Neural cell (in vitro differentiated cells): ENCODE results near the gene SLC7A6. TPM values are rescaled to one million over a fixed set of nuclear protein-coding genes. Genes with fewer than 3 reads are reported as not detected.

Experiments used
- H2AFZ ChIP-seq: fragments of 200-600, 300-800 bp; sonication (generic), shearing (Covaris generic); 2 replicates; pipeline ENCODE4 v1.6.0; 2014; ENCODE audit warnings: low read depth, mild to moderate bottlenecking, antibody characterized with exemption, low read length, moderate library complexity
- H3F3A ChIP-seq: fragments of 200-600 bp; shearing (Covaris generic); 2 replicates; pipeline ENCODE4 v1.6.1; 2016; ENCODE audit warnings: mild to moderate bottlenecking, moderate library complexity, mixed read lengths, antibody characterized with exemption, low read length; ENCODE audit not compliant: insufficient read depth, poor library complexity, severe bottlenecking
- H3K27ac ChIP-seq: fragments of 200-600, 300-800 bp; sonication (generic), shearing (Covaris generic); 2 replicates; pipeline ENCODE4 v1.5.1; 2014; ENCODE audit warnings: mild to moderate bottlenecking, low read length, moderate library complexity
- H3K27me3 ChIP-seq: fragments of 300-800, 200-600 bp; sonication (generic), shearing (Covaris generic); 2 replicates; pipeline ENCODE4 v1.6.0; 2014; ENCODE audit warnings: mild to moderate bottlenecking, low read depth, low read length, moderate library complexity; ENCODE audit not compliant: insufficient read depth
- H3K36me3 ChIP-seq: fragments of 300-800, 200-600 bp; sonication (generic), shearing (Covaris generic); 2 replicates; pipeline ENCODE4 v1.5.1; 2014; ENCODE audit warnings: mild to moderate bottlenecking, antibody characterized with exemption, low read length, moderate library complexity; ENCODE audit not compliant: insufficient read depth
- H3K4me2 ChIP-seq: fragments of 300-800, 200-600 bp; sonication (generic), shearing (Covaris generic); 2 replicates; pipeline ENCODE4 v1.6.0; 2014; ENCODE audit warnings: mild to moderate bottlenecking, low read length
- H3K4me3 ChIP-seq: fragments of 300-800, 200-600 bp; sonication (generic), shearing (Covaris generic); 2 replicates; pipeline ENCODE4 v1.5.1; 2014; ENCODE audit warnings: mild to moderate bottlenecking, low read length, moderate library complexity
- H3K79me2 ChIP-seq: fragments of 200-600 bp; shearing (Covaris generic); replicated peaks from 2 replicates; pipeline ENCODE4 v1.6.0; 2014; ENCODE audit warnings: mild to moderate bottlenecking, low read length, moderate library complexity; ENCODE audit not compliant: insufficient read depth
- H3K9ac ChIP-seq: fragments of 300-800, 200-600 bp; sonication (generic), shearing (Covaris generic); 2 replicates; pipeline ENCODE4 v1.6.1; 2016; ENCODE audit warnings: mild to moderate bottlenecking, low read length, mixed read lengths
- H3K9me2 ChIP-seq: fragments of 200-600 bp; shearing (Covaris generic); 2 replicates; pipeline ENCODE4 v1.6.1; 2016; ENCODE audit warnings: mild to moderate bottlenecking, low read length, mixed read lengths; ENCODE audit not compliant: insufficient read depth
- H3K9me3 ChIP-seq: fragments of 200-600, 300-800 bp; sonication (generic), shearing (Covaris generic); 2 replicates; pipeline ENCODE4 v1.6.1; 2016; ENCODE audit warnings: mild to moderate bottlenecking, mixed run types, low read length, moderate library complexity, mixed read lengths
- H4K20me1 ChIP-seq: fragments of 200-600 bp; shearing (Covaris generic); 2 replicates; pipeline ENCODE4 v1.6.1; 2016; ENCODE audit warnings: mild to moderate bottlenecking, mixed run types; ENCODE audit not compliant: insufficient read depth
- CTCF ChIP-seq: fragments of 450-650 bp; IDR thresholded peaks from 2 replicates; pipeline ENCODE4 v1.5.1; 2014; ENCODE audit warnings: antibody characterized with exemption, mild to moderate bottlenecking, moderate library complexity; ENCODE audit not compliant: poor library complexity, severe bottlenecking
- EP300 ChIP-seq: fragments of 450-650 bp; conservative IDR thresholded peaks from 2 replicates; pipeline ENCODE4 v1.6.1; 2014; ENCODE audit warnings: antibody characterized with exemption, mild to moderate bottlenecking, moderate library complexity; ENCODE audit not compliant: poor library complexity, severe bottlenecking
- EZH2 ChIP-seq: fragments of 200-600, 300-800 bp; shearing (Covaris generic), sonication (generic); IDR thresholded peaks from 2 replicates; pipeline ENCODE4 v1.6.1; 2014; ENCODE audit warnings: antibody characterized with exemption, low read length, borderline replicate concordance, mild to moderate bottlenecking; ENCODE audit not compliant: insufficient read depth, poor library complexity, severe bottlenecking
- MXI1 ChIP-seq: fragments of 450-650 bp; conservative IDR thresholded peaks from 2 replicates; pipeline ENCODE4 v1.6.1; 2014; ENCODE audit warnings: antibody characterized with exemption, mild to moderate bottlenecking; ENCODE audit not compliant: poor library complexity, severe bottlenecking
- POLR2AphosphoS5 ChIP-seq: IDR thresholded peaks from 2 replicates; pipeline ENCODE4 v1.6.1; 2012
- RAD21 ChIP-seq: fragments of 450-650 bp; conservative IDR thresholded peaks from 2 replicates; pipeline ENCODE4 v1.6.1; 2014; ENCODE audit warnings: antibody characterized with exemption, mild to moderate bottlenecking, moderate library complexity
- REST ChIP-seq: IDR thresholded peaks from 2 replicates; pipeline ENCODE4 v1.6.1; 2012; ENCODE audit warnings: borderline replicate concordance
- SMC3 ChIP-seq: fragments of 450-650 bp; conservative IDR thresholded peaks from 2 replicates; pipeline ENCODE4 v1.6.1; 2014; ENCODE audit warnings: antibody characterized with exemption, mild to moderate bottlenecking, moderate library complexity; ENCODE audit not compliant: poor library complexity
- TAF1 ChIP-seq: IDR thresholded peaks from 2 replicates; pipeline ENCODE4 v1.6.1; 2012; ENCODE audit warnings: low read depth
- polyA plus RNA-seq: library from polyadenylated mRNA; depleted of rRNA; stranded (reverse); fragments of >200 nt; gene quantifications from 2 replicates; pipeline ENCODE4 v1.2.3, GENCODE V29; 2014

The SLC7A6 gene
- polyA plus RNA-seq, 1 donor from 2014 or later = 39.3 TPM

GRCh38 chr16:68345351-68345810 lies 81.1 kb downstream of the SLC7A6 start:
- TF ChIP-seq RAD21 (no peak), SMC3 (no peak)
- H3K9ac ChIP-seq = no peak overlapping the region
- H2AFZ ChIP-seq = no peak overlapping the region
- no peaks in the 10 kb centered on the region for H3K27me3 ChIP-seq
- no peaks in the 10 kb centered on the region for H3K9me3 ChIP-seq
- H3F3A ChIP-seq = no peaks in the 10 kb centered on the region
- H3K9me2 ChIP-seq = no peaks in the 10 kb centered on the region
- H3K27ac ChIP-seq = no peak overlapping the region
- no peaks in the 10 kb centered on the region for H4K20me1 ChIP-seq
- H3K36me3 ChIP-seq = no peaks in the 10 kb centered on the region
- H3K79me2 ChIP-seq = no peaks in the 10 kb centered on the region
- H3K4me2 ChIP-seq = no peak overlapping the region
- H3K4me3 ChIP-seq = no peak overlapping the region

GRCh38 chr16:68345958-68346635 lies 81.8 kb downstream of the SLC7A6 start:
- H3K27me3 ChIP-seq = no peaks in the 10 kb centered on the region
- TF ChIP-seq CTCF (no peak), EP300 (no peak), MXI1 (no peak), RAD21 (no peak), REST (no peak), POLR2AphosphoS5 (no peak), TAF1 (no peak), EZH2 (no peak), SMC3 (no peak)
- no peak overlapping the region for H3K9ac ChIP-seq
- H3K9me2 ChIP-seq = no peaks in the 10 kb centered on the region
- H3K27ac ChIP-seq = no peak overlapping the region
- no peak overlapping the region for H3K4me3 ChIP-seq
- H3K36me3 ChIP-seq = no peaks in the 10 kb centered on the region
- no peaks in the 10 kb centered on the region for H3K79me2 ChIP-seq
- no peak overlapping the region for H3K4me2 ChIP-seq
- H3K9me3 ChIP-seq = no peaks in the 10 kb centered on the region
- H4K20me1 ChIP-seq = no peaks in the 10 kb centered on the region
- no peak overlapping the region for H2AFZ ChIP-seq
- H3F3A ChIP-seq = no peaks in the 10 kb centered on the region
